Vagina (tissue), 2 donors: ENCODE measurements around the gene KLF1.

Experiments
- POLR2A ChIP-seq, 2 donors: fragments of 450-650 bp; IDR thresholded peaks; one replicate each; pipeline ENCODE4 v1.6.1; 2017; ENCODE audit warnings: antibody characterized with exemption in 2 of 2, mild to moderate bottlenecking in 2 of 2, moderate library complexity in 2 of 2
- POLR2AphosphoS5 ChIP-seq, 2 donors: sonication (generic); formaldehyde crosslinking; IDR thresholded peaks; one replicate each; pipeline ENCODE4 v1.9.0; 2017; ENCODE audit warnings: antibody characterized with exemption in 2 of 2, mild to moderate bottlenecking in 2 of 2, low read depth in 1 of 2; ENCODE audit not compliant: insufficient read depth in 1 of 2
- TF ChIP-seq, protein P1 (sequence below), 3 experiments: fragments of 450-650 bp in 2 of 3; fragments of 200-600 bp in 1 of 3; sonication (generic) in 1 of 3; IDR thresholded peaks; one replicate each; pipeline ENCODE4 v1.5.1; 2017 to 2019; ENCODE audit warnings: antibody characterized with exemption in 3 of 3, mild to moderate bottlenecking in 2 of 3, moderate library complexity in 2 of 3

DNA sequence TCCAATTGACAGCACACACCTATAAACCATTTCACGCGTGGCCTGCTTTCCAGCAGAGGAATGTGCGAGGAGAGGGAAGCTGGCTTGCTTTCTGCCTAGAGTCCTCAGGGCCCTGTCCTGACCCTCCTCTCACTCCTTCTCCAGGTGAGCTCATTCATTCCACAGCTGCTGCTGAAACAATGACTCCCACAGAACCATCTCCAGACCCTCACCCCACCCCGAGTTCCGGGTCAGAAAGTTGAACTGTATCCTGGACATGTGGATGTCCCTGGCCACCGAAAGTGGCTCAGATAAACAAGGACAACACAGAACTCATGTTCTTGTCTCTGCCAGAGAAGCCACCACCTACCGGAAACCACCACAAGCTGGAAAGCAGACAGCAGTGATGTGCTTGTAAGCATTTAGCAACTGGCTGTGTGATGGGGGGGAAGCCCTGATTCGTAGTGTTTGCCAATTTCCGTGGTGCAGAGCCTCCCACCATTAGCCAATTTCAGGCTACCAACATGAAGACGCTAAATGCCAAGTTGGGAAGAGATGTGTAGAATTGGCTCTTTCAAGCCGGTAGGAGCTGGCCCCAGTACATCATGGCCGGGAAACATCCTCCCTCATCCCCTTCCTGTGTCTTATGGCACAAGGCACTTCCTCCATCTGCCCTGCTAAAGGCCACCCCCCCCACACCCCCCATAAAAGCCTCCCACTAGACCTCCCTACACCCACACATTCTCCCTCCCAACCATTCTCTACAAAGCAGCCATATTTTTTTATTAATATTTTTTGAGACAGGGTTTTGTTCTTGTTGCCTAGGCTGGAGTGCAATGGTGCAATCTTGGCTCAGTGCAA lies 27.1 kb upstream of the KLF1 start:
- TF ChIP-seq, protein P1, sequence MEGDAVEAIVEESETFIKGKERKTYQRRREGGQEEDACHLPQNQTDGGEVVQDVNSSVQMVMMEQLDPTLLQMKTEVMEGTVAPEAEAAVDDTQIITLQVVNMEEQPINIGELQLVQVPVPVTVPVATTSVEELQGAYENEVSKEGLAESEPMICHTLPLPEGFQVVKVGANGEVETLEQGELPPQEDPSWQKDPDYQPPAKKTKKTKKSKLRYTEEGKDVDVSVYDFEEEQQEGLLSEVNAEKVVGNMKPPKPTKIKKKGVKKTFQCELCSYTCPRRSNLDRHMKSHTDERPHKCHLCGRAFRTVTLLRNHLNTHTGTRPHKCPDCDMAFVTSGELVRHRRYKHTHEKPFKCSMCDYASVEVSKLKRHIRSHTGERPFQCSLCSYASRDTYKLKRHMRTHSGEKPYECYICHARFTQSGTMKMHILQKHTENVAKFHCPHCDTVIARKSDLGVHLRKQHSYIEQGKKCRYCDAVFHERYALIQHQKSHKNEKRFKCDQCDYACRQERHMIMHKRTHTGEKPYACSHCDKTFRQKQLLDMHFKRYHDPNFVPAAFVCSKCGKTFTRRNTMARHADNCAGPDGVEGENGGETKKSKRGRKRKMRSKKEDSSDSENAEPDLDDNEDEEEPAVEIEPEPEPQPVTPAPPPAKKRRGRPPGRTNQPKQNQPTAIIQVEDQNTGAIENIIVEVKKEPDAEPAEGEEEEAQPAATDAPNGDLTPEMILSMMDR (IDR thresholded peaks at IDR 0.05) = no peak
- no peak for TF ChIP-seq POLR2A (IDR thresholded peaks at IDR 0.05)
- TF ChIP-seq POLR2AphosphoS5 (IDR thresholded peaks at IDR 0.05; ENCODE audit: insufficient read depth in 1 of 2, low read depth in 1 of 2) = no peak
